Mesenchymal stem cell (in vitro differentiated cells and primary cell): ENCODE measurements around the gene SLC2A9.
A peak's percentile ranks its signal among the peaks of the same experiment; 100 is the strongest.

Experiments
- DNase-seq: peaks from one replicate; pipeline ENCODE4 v3.0.0-alpha.2; 2013
- H2AFZ ChIP-seq: one replicate; pipeline ENCODE4 v1.6.1; 2013; ENCODE audit warnings: low read depth, mild to moderate bottlenecking, control low read depth, inconsistent platforms, low read length, moderate library complexity
- H2AK5ac ChIP-seq: 2 replicates; pipeline ENCODE4 v1.6.1; 2013; ENCODE audit warnings: low read length, moderate library complexity, mild to moderate bottlenecking, inconsistent platforms; ENCODE audit not compliant: severe bottlenecking
- H2BK120ac ChIP-seq: one replicate; pipeline ENCODE4 v1.6.1; 2013; ENCODE audit warnings: low read depth, mild to moderate bottlenecking, inconsistent platforms, low read length, moderate library complexity
- H2BK12ac ChIP-seq, 2 experiments: one replicate each; pipeline ENCODE4 v1.6.1; 2013; ENCODE audit warnings: inconsistent platforms in 2 of 2, low read length in 2 of 2, mild to moderate bottlenecking in 2 of 2, moderate library complexity in 2 of 2, control low read depth in 1 of 2
- H2BK15ac ChIP-seq: one replicate; pipeline ENCODE4 v1.6.1; 2013; ENCODE audit warnings: mild to moderate bottlenecking, low read depth, inconsistent platforms; ENCODE audit not compliant: poor library complexity, severe bottlenecking
- H2BK5ac ChIP-seq: 2 replicates; pipeline ENCODE4 v1.6.1; 2013; ENCODE audit warnings: low read depth, mild to moderate bottlenecking, low read length, control low read depth, inconsistent platforms; ENCODE audit not compliant: poor library complexity, severe bottlenecking
- H3K14ac ChIP-seq, 2 experiments: one replicate each; pipeline ENCODE4 v1.6.1; 2013; ENCODE audit warnings: inconsistent platforms in 2 of 2, low read length in 2 of 2, control low read depth in 1 of 2, mild to moderate bottlenecking in 1 of 2, moderate library complexity in 1 of 2
- H3K18ac ChIP-seq, 2 experiments: one replicate each; pipeline ENCODE4 v1.6.1; 2013; ENCODE audit warnings: inconsistent platforms in 2 of 2, low read length in 2 of 2, control low read depth in 1 of 2, low read depth in 1 of 2, mild to moderate bottlenecking in 1 of 2
- H3K23ac ChIP-seq, 2 experiments: one replicate each; pipeline ENCODE4 v1.6.1; 2013; ENCODE audit warnings: inconsistent platforms in 2 of 2, low read length in 2 of 2, mild to moderate bottlenecking in 2 of 2, moderate library complexity in 2 of 2, control low read depth in 1 of 2
- H3K27ac ChIP-seq: 2 replicates; pipeline ENCODE4 v1.5.1; 2013; ENCODE audit warnings: mild to moderate bottlenecking, moderate library complexity, low read length, control low read depth, inconsistent platforms; ENCODE audit not compliant: poor library complexity, severe bottlenecking
- H3K27me3 ChIP-seq, 2 experiments: 2 replicates each; pipeline versions ENCODE4 v1.6.1 to v1.7.0; 2013; ENCODE audit warnings: low read length in 2 of 2, mild to moderate bottlenecking in 2 of 2, moderate library complexity in 2 of 2, control low read depth in 1 of 2, inconsistent platforms in 1 of 2; ENCODE audit not compliant: control insufficient read depth in 1 of 2, insufficient read depth in 1 of 2
- H3K36me3 ChIP-seq, 2 experiments: 2 replicates each; pipeline versions ENCODE4 v1.6.1 to v1.7.0; 2013; ENCODE audit warnings: low read length in 2 of 2, control low read depth in 1 of 2, inconsistent platforms in 1 of 2, low read depth in 1 of 2, mild to moderate bottlenecking in 1 of 2; ENCODE audit not compliant: insufficient read depth in 2 of 2, control insufficient read depth in 1 of 2
- H3K4ac ChIP-seq, 2 experiments: one replicate each; pipeline ENCODE4 v1.6.1; 2013; ENCODE audit warnings: inconsistent platforms in 2 of 2, low read length in 2 of 2, mild to moderate bottlenecking in 2 of 2, moderate library complexity in 2 of 2, control low read depth in 1 of 2, low read depth in 1 of 2
- H3K4me1 ChIP-seq: 2 replicates; pipeline ENCODE4 v1.6.1; 2013; ENCODE audit warnings: low read depth, low read length, control low read depth; ENCODE audit not compliant: control insufficient read depth, insufficient read depth
- H3K4me2 ChIP-seq: 2 replicates; pipeline ENCODE4 v1.6.1; 2013; ENCODE audit warnings: low read length, mild to moderate bottlenecking, inconsistent platforms; ENCODE audit not compliant: poor library complexity, severe bottlenecking
- H3K4me3 ChIP-seq, 2 experiments: 2 replicates each; pipeline versions ENCODE4 v1.5.1 to v1.7.0; 2013; ENCODE audit warnings: low read length in 2 of 2, mild to moderate bottlenecking in 2 of 2, control low read depth in 1 of 2, low read depth in 1 of 2; ENCODE audit not compliant: insufficient read depth in 1 of 2
- H3K79me1 ChIP-seq: replicated peaks from 2 replicates; pipeline ENCODE4 v1.6.1; 2013; ENCODE audit warnings: mild to moderate bottlenecking, control low read depth, low read length, inconsistent platforms; ENCODE audit not compliant: poor library complexity, severe bottlenecking
- H3K9ac ChIP-seq: 2 replicates; pipeline ENCODE4 v1.7.0; 2013; ENCODE audit warnings: mild to moderate bottlenecking, low read length, moderate library complexity
- H3K9me3 ChIP-seq: 2 replicates; pipeline ENCODE4 v1.7.0; 2013; ENCODE audit warnings: mild to moderate bottlenecking, low read length; ENCODE audit not compliant: control insufficient read depth
- H4K8ac ChIP-seq: one replicate; pipeline ENCODE4 v1.6.1; 2013; ENCODE audit warnings: inconsistent platforms, mild to moderate bottlenecking, low read length, moderate library complexity
- H4K91ac ChIP-seq: one replicate; pipeline ENCODE4 v1.6.1; 2013; ENCODE audit warnings: mild to moderate bottlenecking, low read length, inconsistent platforms
- WGBS: methylation state at CpG from one replicate; pipeline ENCODE4 v1.1.7; 2013; ENCODE audit warnings: mixed read lengths; 5-methylcytosine and 5-hydroxymethylcytosine counted together

The SLC2A9 gene

GRCh38 chr4:10048941-10049697 lies 27.8 kb upstream of the SLC2A9 start:
- Histone ChIP-seq H2AFZ (no peak overlapping the region), H2AK5ac (peak overlapping the region; percentile 68), H3K4me1 (peaks cover 10% of the 10 kb centered on the region), H2BK5ac (no peak overlapping the region), H4K8ac (no peak overlapping the region), H3K14ac (no peak overlapping the region), H3K18ac (no peak overlapping the region), H3K4me2 (no peak overlapping the region), H3K79me1 (no peaks in the 10 kb centered on the region), H3K36me3 (no peaks in the 10 kb centered on the region), H3K9me3 (no peaks in the 10 kb centered on the region), H3K27ac (no peak overlapping the region), H2BK12ac (no peak overlapping the region), H3K9ac (no peak overlapping the region), H3K4ac (no peak overlapping the region), H3K27me3 (peaks cover 0 to 21% of the 10 kb centered on the region in 2 experiments), H3K23ac (no peak overlapping the region), H2BK15ac (no peak overlapping the region), H4K91ac (no peak overlapping the region), H2BK120ac (no peak overlapping the region), H3K4me3 (no peak overlapping the region)
- 61% methylated on average over 4 of the region's 4 CpGs for WGBS
- DNase-seq: no peak

- Histone ChIP-seq H2AFZ (no peak overlapping the region), H3K9ac (no peak overlapping the region), H2BK15ac (no peak overlapping the region), H2AK5ac (peak overlapping the region; percentile 17), H3K14ac (no peak overlapping the region), H3K36me3 (no peaks in the 10 kb centered on the region), H2BK5ac (no peak overlapping the region), H3K4me2 (no peak overlapping the region), H3K4me1 (peaks cover 10% of the 10 kb centered on the region), H2BK12ac (no peak overlapping the region), H3K79me1 (no peaks in the 10 kb centered on the region), H3K4me3 (no peak overlapping the region), H4K8ac (no peak overlapping the region), H3K23ac (no peak overlapping the region), H2BK120ac (no peak overlapping the region), H3K18ac (no peak overlapping the region), H3K9me3 (peaks cover under 1% of the 10 kb centered on the region), H3K4ac (no peak overlapping the region), H3K27ac (no peak overlapping the region), H4K91ac (no peak overlapping the region), H3K27me3 (peaks cover 0 to 21% of the 10 kb centered on the region in 2 experiments)
- WGBS: 89% methylated on average over 2 of the region's 5 CpGs
- DNase-seq: no peak
These were observed 26.7 kb upstream of the SLC2A9 start for GRCh38 chr4:10047967-10048366.

GRCh38 chr4:10046471-10046870 lies 25.2 kb upstream of the SLC2A9 start:
- H3K9ac ChIP-seq: no peak overlapping the region
- H3K36me3 ChIP-seq: no peaks in the 10 kb centered on the region
- no peak overlapping the region for H3K4me3 ChIP-seq
- no peak overlapping the region for H2BK15ac ChIP-seq
- H3K4me2 ChIP-seq: no peak overlapping the region
- peaks cover 0 to 17% of the 10 kb centered on the region in 2 experiments for H3K27me3 ChIP-seq
- H4K91ac ChIP-seq: no peak overlapping the region
- peaks cover 10% of the 10 kb centered on the region for H3K4me1 ChIP-seq
- peak overlapping the region; percentile 42 for H2AK5ac ChIP-seq
- H3K9me3 ChIP-seq: peaks cover 5% of the 10 kb centered on the region
- H3K14ac ChIP-seq: no peak overlapping the region
- no peak for DNase-seq
- no peak overlapping the region for H2AFZ ChIP-seq
- H3K23ac ChIP-seq: no peak overlapping the region
- no peaks in the 10 kb centered on the region for H3K79me1 ChIP-seq
- H2BK5ac ChIP-seq: no peak overlapping the region
- WGBS: 87% methylated on average over 3 of the region's 3 CpGs
- no peak overlapping the region for H2BK12ac ChIP-seq
- H3K4ac ChIP-seq: no peak overlapping the region
- peak overlapping the region; percentile 65 for H3K27ac ChIP-seq
- no peak overlapping the region for H2BK120ac ChIP-seq
- no peak overlapping the region for H4K8ac ChIP-seq
- no peak overlapping the region for H3K18ac ChIP-seq

DNA sequence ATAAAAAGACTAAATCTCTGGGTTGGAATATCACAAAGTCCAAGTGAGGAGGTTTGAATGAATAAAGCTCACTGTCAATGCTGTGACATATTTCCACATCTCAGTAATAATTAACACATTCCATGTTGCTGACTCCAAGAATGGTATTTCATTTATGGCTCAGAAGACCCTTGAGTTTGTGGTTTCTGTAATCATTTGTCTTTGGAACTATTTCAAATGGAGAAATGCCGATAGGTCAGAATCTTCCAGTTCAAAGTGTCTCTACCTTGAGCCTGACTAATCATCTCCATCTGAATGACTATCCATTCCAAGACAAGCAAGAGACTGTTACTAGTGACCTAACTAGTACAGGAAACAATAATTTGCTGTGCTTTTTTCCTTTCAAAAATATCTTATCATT lies 24.2 kb upstream of the SLC2A9 start:
- no peak overlapping the region for H2AK5ac ChIP-seq
- H3K36me3 ChIP-seq: no peaks in the 10 kb centered on the region
- peak overlapping the region; percentile 81 for H3K27ac ChIP-seq
- H2BK120ac ChIP-seq: no peak overlapping the region
- H3K4me2 ChIP-seq: no peak overlapping the region
- no peak overlapping the region for H3K4ac ChIP-seq
- H3K23ac ChIP-seq: no peak overlapping the region
- H3K79me1 ChIP-seq: no peaks in the 10 kb centered on the region
- WGBS: 43% methylated on average over 1 of the region's 1 CpG
- H2BK5ac ChIP-seq: no peak overlapping the region
- no peak overlapping the region for H2AFZ ChIP-seq
- peaks cover 5% of the 10 kb centered on the region for H3K9me3 ChIP-seq
- no peak overlapping the region for H3K4me3 ChIP-seq
- H3K18ac ChIP-seq: no peak overlapping the region
- no peak overlapping the region for H4K8ac ChIP-seq
- H3K4me1 ChIP-seq: peaks cover 10% of the 10 kb centered on the region
- no peak overlapping the region for H4K91ac ChIP-seq
- peak; percentile 16 for DNase-seq
- no peak overlapping the region for H3K14ac ChIP-seq
- H2BK15ac ChIP-seq: no peak overlapping the region
- no peak overlapping the region for H2BK12ac ChIP-seq
- H3K27me3 ChIP-seq: peaks cover 0 to 7% of the 10 kb centered on the region in 2 experiments
- H3K9ac ChIP-seq: no peak overlapping the region
